ENCODE measurements around the gene ATP5PO. TPM values are rescaled to one million over a fixed set of nuclear protein-coding genes. Genes with fewer than 3 reads are reported as not detected.
"Not testable (repeated sequence)": the region's sequence is repeated elsewhere in the genome, so short reads cannot be mapped to it uniquely, and the experiment has no call there.

The ATP5PO gene
- total RNA-seq, 1 experiment from 2014 or later, result 190 TPM

- intact Hi-C loops (cut with micrococcal nuclease; ENCODE audit: unreplicated experiment), result no loop called here
- CTCF ChIA-PET, result no interaction called here
Measured at GRCh38 chr21:33932731-33933130, 17.1 kb upstream of the ATP5PO start.

GRCh38 chr21:33931799-33932390 lies 16.3 kb upstream of the ATP5PO start:
- peaks cover 5% of the 10 kb centered on the region for H3K4me1 ChIP-seq (ENCODE audit: control insufficient read depth, insufficient read depth, low read length)
- intact Hi-C loops (cut with micrococcal nuclease; ENCODE audit: unreplicated experiment) (no loop called here), in situ Hi-C loops (cut with HindIII; ENCODE audit: low pct_unique_long_range_greater_than_20kb, low sequenced_read_pairs) (no loop called here)
- peak overlapping the region; percentile 77 for H3K27ac ChIP-seq (ENCODE audit: low read length)
- no peak for ATAC-seq
- no peaks in the 10 kb centered on the region for H3K36me3 ChIP-seq (ENCODE audit: control insufficient read depth, insufficient read depth, low read length)
- DNase-seq (ENCODE audit: low read depth, low spot score), result no peak
- no TSS peak for BruUV-seq (replicated peaks)
- H3K9me3 ChIP-seq (ENCODE audit: control insufficient read depth, insufficient read depth, low read depth, low read length), result no peaks in the 10 kb centered on the region
- TF ChIP-seq POLR2AphosphoS5 (IDR thresholded peaks at IDR 0.05; ENCODE audit: low read depth, low read length) (no peak), TCF7L2 (IDR thresholded peaks at IDR 0.05; ENCODE audit: low read depth, low read length) (no peak), CTCF (IDR thresholded peaks at IDR 0.05) (no peak), SIN3A (IDR thresholded peaks at IDR 0.05; ENCODE audit: borderline replicate concordance, insufficient read depth, low read depth, low read length) (no peak)
- TF ChIP-seq, protein P1, sequence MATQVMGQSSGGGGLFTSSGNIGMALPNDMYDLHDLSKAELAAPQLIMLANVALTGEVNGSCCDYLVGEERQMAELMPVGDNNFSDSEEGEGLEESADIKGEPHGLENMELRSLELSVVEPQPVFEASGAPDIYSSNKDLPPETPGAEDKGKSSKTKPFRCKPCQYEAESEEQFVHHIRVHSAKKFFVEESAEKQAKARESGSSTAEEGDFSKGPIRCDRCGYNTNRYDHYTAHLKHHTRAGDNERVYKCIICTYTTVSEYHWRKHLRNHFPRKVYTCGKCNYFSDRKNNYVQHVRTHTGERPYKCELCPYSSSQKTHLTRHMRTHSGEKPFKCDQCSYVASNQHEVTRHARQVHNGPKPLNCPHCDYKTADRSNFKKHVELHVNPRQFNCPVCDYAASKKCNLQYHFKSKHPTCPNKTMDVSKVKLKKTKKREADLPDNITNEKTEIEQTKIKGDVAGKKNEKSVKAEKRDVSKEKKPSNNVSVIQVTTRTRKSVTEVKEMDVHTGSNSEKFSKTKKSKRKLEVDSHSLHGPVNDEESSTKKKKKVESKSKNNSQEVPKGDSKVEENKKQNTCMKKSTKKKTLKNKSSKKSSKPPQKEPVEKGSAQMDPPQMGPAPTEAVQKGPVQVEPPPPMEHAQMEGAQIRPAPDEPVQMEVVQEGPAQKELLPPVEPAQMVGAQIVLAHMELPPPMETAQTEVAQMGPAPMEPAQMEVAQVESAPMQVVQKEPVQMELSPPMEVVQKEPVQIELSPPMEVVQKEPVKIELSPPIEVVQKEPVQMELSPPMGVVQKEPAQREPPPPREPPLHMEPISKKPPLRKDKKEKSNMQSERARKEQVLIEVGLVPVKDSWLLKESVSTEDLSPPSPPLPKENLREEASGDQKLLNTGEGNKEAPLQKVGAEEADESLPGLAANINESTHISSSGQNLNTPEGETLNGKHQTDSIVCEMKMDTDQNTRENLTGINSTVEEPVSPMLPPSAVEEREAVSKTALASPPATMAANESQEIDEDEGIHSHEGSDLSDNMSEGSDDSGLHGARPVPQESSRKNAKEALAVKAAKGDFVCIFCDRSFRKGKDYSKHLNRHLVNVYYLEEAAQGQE (IDR thresholded peaks at IDR 0.05; ENCODE audit: insufficient read depth in 1 of 2, low read depth in 2 of 2, low read length in 1 of 2), result no peak
- peak overlapping the region in 1 of 2 experiments; percentile 24; a peak in 1 of 4 replicates for H3K4me3 ChIP-seq (ENCODE audit: low read depth in 2 of 2, low read length in 2 of 2)
- POLR2A ChIA-PET, result no interaction called here
- H3K27me3 ChIP-seq (ENCODE audit: control insufficient read depth, insufficient read depth, low read length), result no peaks in the 10 kb centered on the region
- CTCF ChIA-PET, result no interaction called here

More at GRCh38 chr21:33932731-33933130, 17.1 kb upstream of the ATP5PO start:
- in situ Hi-C loops (cut with HindIII; ENCODE audit: low pct_unique_long_range_greater_than_20kb, low sequenced_read_pairs), result no loop called here
- H3K27ac ChIP-seq (ENCODE audit: low read length), result no peak overlapping the region; the same call in 1 of the 2 replicates
- POLR2A ChIA-PET, result no interaction called here
- no peak for TF ChIP-seq SIN3A (IDR thresholded peaks at IDR 0.05; ENCODE audit: borderline replicate concordance, insufficient read depth, low read depth, low read length)
- no peak for TF ChIP-seq POLR2AphosphoS5 (IDR thresholded peaks at IDR 0.05; ENCODE audit: low read depth, low read length)
- H3K36me3 ChIP-seq (ENCODE audit: control insufficient read depth, insufficient read depth, low read length), result no peaks in the 10 kb centered on the region
- ATAC-seq (no peak), DNase-seq (ENCODE audit: low read depth, low spot score) (no peak)
- no peak overlapping the region for H3K4me3 ChIP-seq (ENCODE audit: low read depth in 2 of 2, low read length in 2 of 2)
- peaks cover 9% of the 10 kb centered on the region for H3K4me1 ChIP-seq (ENCODE audit: control insufficient read depth, insufficient read depth, low read length)
- BruUV-seq (replicated peaks), result no TSS peak
- no peaks in the 10 kb centered on the region for H3K27me3 ChIP-seq (ENCODE audit: control insufficient read depth, insufficient read depth, low read length)
- H3K9me3 ChIP-seq (ENCODE audit: control insufficient read depth, insufficient read depth, low read depth, low read length), result no peaks in the 10 kb centered on the region

GRCh38 chr21:33931052-33931798 lies 15.6 kb upstream of the ATP5PO start:
- DNase-seq (ENCODE audit: low read depth, low spot score); ATAC-seq; H3K9me3 ChIP-seq (ENCODE audit: control insufficient read depth, insufficient read depth, low read depth, low read length); POLR2A ChIA-PET; H3K4me1 ChIP-seq (ENCODE audit: control insufficient read depth, insufficient read depth, low read length); intact Hi-C loops (cut with micrococcal nuclease; ENCODE audit: unreplicated experiment); CTCF ChIA-PET; H3K36me3 ChIP-seq (ENCODE audit: control insufficient read depth, insufficient read depth, low read length); H3K27me3 ChIP-seq (ENCODE audit: control insufficient read depth, insufficient read depth, low read length); BruUV-seq (replicated peaks); H3K4me3 ChIP-seq (ENCODE audit: low read depth in 2 of 2, low read length in 2 of 2); in situ Hi-C loops (cut with HindIII; ENCODE audit: low pct_unique_long_range_greater_than_20kb, low sequenced_read_pairs): not testable (repeated sequence)
- H3K27ac ChIP-seq (ENCODE audit: low read length), result peak overlapping the region; percentile 77; the same call in 1 of the 2 replicates

- POLR2A ChIA-PET; BruUV-seq (replicated peaks); H3K9me3 ChIP-seq (ENCODE audit: control insufficient read depth, insufficient read depth, low read depth, low read length); H3K36me3 ChIP-seq (ENCODE audit: control insufficient read depth, insufficient read depth, low read length); H3K27ac ChIP-seq (ENCODE audit: low read length); H3K27me3 ChIP-seq (ENCODE audit: control insufficient read depth, insufficient read depth, low read length); CTCF ChIA-PET; in situ Hi-C loops (cut with HindIII; ENCODE audit: low pct_unique_long_range_greater_than_20kb, low sequenced_read_pairs); ATAC-seq; DNase-seq (ENCODE audit: low read depth, low spot score); H3K4me3 ChIP-seq (ENCODE audit: low read depth in 2 of 2, low read length in 2 of 2): not testable (repeated sequence)
- H3K4me1 ChIP-seq (ENCODE audit: control insufficient read depth, insufficient read depth, low read length), result peaks cover 22% of the 10 kb centered on the region
- intact Hi-C loops (cut with micrococcal nuclease; ENCODE audit: unreplicated experiment), result loop anchor here (10.0 kb wide), 1 partner anchor 59 kb away; no protein-coding TSS in a partner anchor
Measured at GRCh38 chr21:33926248-33926647, 10.6 kb upstream of the ATP5PO start.
